Endodermal cell (in vitro differentiated cells): Measurements from ENCODE around the gene UNC13C. TPM values are rescaled to one million over a fixed set of nuclear protein-coding genes. Genes with fewer than 3 reads are reported as not detected.

Source experiments
- DNase-seq: peaks from one replicate; pipeline ENCODE4 v3.0.0-alpha.2; 2017
- H3K27ac ChIP-seq: 2 replicates; pipeline ENCODE4 v1.5.1; 2013; ENCODE audit warnings: mild to moderate bottlenecking, low read depth, low read length, moderate library complexity
- H3K27me3 ChIP-seq: 2 replicates; pipeline ENCODE4 v1.6.1; 2013; ENCODE audit warnings: mild to moderate bottlenecking, low read length, moderate library complexity; ENCODE audit not compliant: insufficient read depth, control insufficient read depth, poor library complexity, severe bottlenecking
- H3K36me3 ChIP-seq: 2 replicates; pipeline ENCODE4 v1.7.0; 2013; ENCODE audit warnings: mild to moderate bottlenecking, low read length, moderate library complexity; ENCODE audit not compliant: control insufficient read depth, insufficient read depth
- H3K4me1 ChIP-seq: one replicate; pipeline ENCODE4 v1.7.0; 2013; ENCODE audit warnings: low read length; ENCODE audit not compliant: control insufficient read depth, insufficient read depth
- H3K4me3 ChIP-seq: 2 replicates; pipeline ENCODE4 v1.5.1; 2013; ENCODE audit warnings: mild to moderate bottlenecking, low read length, moderate library complexity
- H3K9ac ChIP-seq: 2 replicates; pipeline ENCODE4 v1.6.1; 2013; ENCODE audit warnings: mild to moderate bottlenecking, low read length, moderate library complexity; ENCODE audit not compliant: poor library complexity, severe bottlenecking; ENCODE audit errors: extremely low read depth
- H3K9me3 ChIP-seq: 2 replicates; pipeline ENCODE4 v1.6.1; 2013; ENCODE audit warnings: mild to moderate bottlenecking, low read length, moderate library complexity; ENCODE audit not compliant: control insufficient read depth
- H3K27ac Mint-ChIP-seq: 2 replicates; pipeline ENCODE4 v1.8.0; 2020; ENCODE audit warnings: mixed read lengths
- H3K27me3 Mint-ChIP-seq: 2 replicates; pipeline ENCODE4 v1.8.0; 2021; ENCODE audit warnings: mild to moderate bottlenecking, mixed read lengths; ENCODE audit not compliant: insufficient read depth
- H3K36me3 Mint-ChIP-seq: 2 replicates; pipeline ENCODE4 v1.8.0; 2020; ENCODE audit warnings: low read depth, mixed read lengths
- H3K4me1 Mint-ChIP-seq: 2 replicates; pipeline ENCODE4 v1.8.0; 2020; ENCODE audit warnings: mixed read lengths
- H3K4me3 Mint-ChIP-seq: 2 replicates; pipeline ENCODE4 v1.8.0; 2020; ENCODE audit warnings: mild to moderate bottlenecking, moderate library complexity, mixed read lengths
- H3K9me3 Mint-ChIP-seq: 2 replicates; pipeline ENCODE4 v1.8.0; 2020; ENCODE audit warnings: mild to moderate bottlenecking, mixed read lengths
- WGBS, 2 experiments: methylation state at CpG; one replicate each; pipeline versions ENCODE4 v1.1.5 to v1.1.7; 2013; ENCODE audit warnings: missing lambda C conversion rate in 2 of 2, mixed read lengths in 1 of 2; ENCODE audit not compliant: insufficient coverage in 1 of 2, insufficient read length in 1 of 2; 5-methylcytosine and 5-hydroxymethylcytosine counted together
- total RNA-seq, 2 donors: library from RNA; stranded (reverse); fragmentation: NEBNext Ultra II Directional in 1 of 2; extraction: Animal tissue kit (Norgen Biotek cat#: 25700) in 1 of 2; gene quantifications; 2 replicates in 1 of 2; 3 replicates in 1 of 2; pipeline ENCODE4 v1.2.1, GENCODE V29; 2021
- TF ChIP-seq, protein P1 (sequence below): fragments of 200-600 bp; sonication (generic); conservative IDR thresholded peaks from 2 replicates; pipeline ENCODE4 v1.5.0; 2021; ENCODE audit warnings: antibody characterized with exemption, mild to moderate bottlenecking

UNC13C gene
- total RNA-seq, 2 donors from 2014 or later: 7.2 to 19.9 TPM

GRCh38 chr15:54280726-54281125 lies 302.5 kb downstream of the UNC13C start:
- H3K36me3 Mint-ChIP-seq: no peaks in the 10 kb centered on the region
- 94 to 100% methylated on average over 2 to 7 of the region's 7 CpGs for WGBS, 2 experiments
- peaks cover 8% of the 10 kb centered on the region for H3K4me1 Mint-ChIP-seq
- TF ChIP-seq, protein P1, sequence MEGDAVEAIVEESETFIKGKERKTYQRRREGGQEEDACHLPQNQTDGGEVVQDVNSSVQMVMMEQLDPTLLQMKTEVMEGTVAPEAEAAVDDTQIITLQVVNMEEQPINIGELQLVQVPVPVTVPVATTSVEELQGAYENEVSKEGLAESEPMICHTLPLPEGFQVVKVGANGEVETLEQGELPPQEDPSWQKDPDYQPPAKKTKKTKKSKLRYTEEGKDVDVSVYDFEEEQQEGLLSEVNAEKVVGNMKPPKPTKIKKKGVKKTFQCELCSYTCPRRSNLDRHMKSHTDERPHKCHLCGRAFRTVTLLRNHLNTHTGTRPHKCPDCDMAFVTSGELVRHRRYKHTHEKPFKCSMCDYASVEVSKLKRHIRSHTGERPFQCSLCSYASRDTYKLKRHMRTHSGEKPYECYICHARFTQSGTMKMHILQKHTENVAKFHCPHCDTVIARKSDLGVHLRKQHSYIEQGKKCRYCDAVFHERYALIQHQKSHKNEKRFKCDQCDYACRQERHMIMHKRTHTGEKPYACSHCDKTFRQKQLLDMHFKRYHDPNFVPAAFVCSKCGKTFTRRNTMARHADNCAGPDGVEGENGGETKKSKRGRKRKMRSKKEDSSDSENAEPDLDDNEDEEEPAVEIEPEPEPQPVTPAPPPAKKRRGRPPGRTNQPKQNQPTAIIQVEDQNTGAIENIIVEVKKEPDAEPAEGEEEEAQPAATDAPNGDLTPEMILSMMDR: no peak
- no peak overlapping the region for H3K9ac ChIP-seq
- H3K9me3 ChIP-seq: peaks cover 4% of the 10 kb centered on the region
- H3K27me3 Mint-ChIP-seq: no peaks in the 10 kb centered on the region
- H3K4me3 Mint-ChIP-seq: no peak overlapping the region
- H3K36me3 ChIP-seq: no peaks in the 10 kb centered on the region
- H3K27me3 ChIP-seq: no peaks in the 10 kb centered on the region
- no peak for DNase-seq
- H3K27ac Mint-ChIP-seq: no peak overlapping the region
- H3K4me1 ChIP-seq: no peaks in the 10 kb centered on the region
- H3K27ac ChIP-seq: no peak overlapping the region
- H3K9me3 Mint-ChIP-seq: no peaks in the 10 kb centered on the region
- H3K4me3 ChIP-seq: no peak overlapping the region

DNA sequence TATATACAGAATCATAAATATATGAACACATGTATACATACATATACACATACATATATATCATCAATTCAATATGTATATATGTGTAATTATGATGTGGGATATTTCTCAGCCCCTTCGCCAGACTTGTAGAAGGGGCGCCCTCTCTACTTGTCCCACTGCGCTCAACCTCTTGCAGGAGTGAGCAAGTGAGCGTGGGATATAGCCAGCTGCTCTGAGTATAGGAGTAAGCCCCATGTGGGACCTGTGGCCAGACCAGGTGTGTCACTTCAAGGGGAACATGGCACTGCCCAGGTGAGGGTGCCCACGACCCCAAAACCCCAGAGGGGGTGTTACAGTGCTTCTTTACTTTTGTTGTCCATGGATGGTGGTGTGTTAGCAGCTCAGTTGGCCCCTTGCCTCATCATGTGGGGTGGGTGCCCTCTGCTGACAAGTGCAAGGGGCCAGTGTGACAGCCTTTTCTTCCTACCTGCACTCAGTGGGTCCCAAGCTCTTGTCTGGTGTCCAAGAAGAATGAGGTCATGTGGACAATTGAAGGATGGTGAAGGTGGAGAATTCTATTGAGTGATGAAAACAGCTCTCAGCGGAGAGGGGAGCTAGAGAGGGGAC lies 304.1 kb downstream of the UNC13C start:
- Histone ChIP-seq H3K27me3 (no peaks in the 10 kb centered on the region), H3K9ac (no peak overlapping the region), H3K9me3 (peaks cover 4% of the 10 kb centered on the region), H3K27ac (no peak overlapping the region), H3K4me1 (no peaks in the 10 kb centered on the region), H3K4me3 (no peak overlapping the region), H3K36me3 (no peaks in the 10 kb centered on the region)
- TF ChIP-seq, protein P1: peak; percentile 44
- DNase-seq: peak; percentile 39
- 82 to 92% methylated on average over 2 to 6 of the region's 6 CpGs for WGBS, 2 experiments
- Mint-ChIP-seq H3K27me3 (no peaks in the 10 kb centered on the region), H3K36me3 (no peaks in the 10 kb centered on the region), H3K9me3 (no peaks in the 10 kb centered on the region), H3K27ac (no peak overlapping the region), H3K4me1 (peaks cover 8% of the 10 kb centered on the region), H3K4me3 (no peak overlapping the region)

DNA sequence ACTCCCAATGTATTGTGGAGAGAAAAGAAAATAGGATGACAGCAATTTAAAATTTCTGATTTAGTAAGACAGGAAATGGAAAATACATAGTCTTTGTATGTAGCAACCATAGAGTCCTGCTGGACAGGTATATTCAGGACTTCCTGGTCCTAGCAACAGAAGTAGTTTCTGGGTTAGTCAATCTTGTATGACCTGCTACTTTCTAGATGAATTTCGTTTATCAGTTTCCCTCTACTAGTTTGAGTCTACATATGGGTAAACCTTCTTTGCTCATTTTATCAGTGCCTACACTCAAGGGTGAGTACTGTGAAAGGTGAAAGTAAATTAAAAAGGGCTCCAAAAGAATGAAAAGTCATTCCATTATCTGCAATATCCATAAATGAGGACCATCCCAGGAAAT lies 309.8 kb downstream of the UNC13C start:
- Mint-ChIP-seq H3K36me3 (no peaks in the 10 kb centered on the region), H3K27me3 (no peaks in the 10 kb centered on the region), H3K27ac (no peak overlapping the region), H3K4me3 (no peak overlapping the region), H3K9me3 (no peaks in the 10 kb centered on the region), H3K4me1 (no peaks in the 10 kb centered on the region)
- WGBS, 2 experiments: 70% methylated on average over 1 of the region's 1 CpG; no CpG with 5 or more reads in 1 of the 2 experiments
- no peaks in the 10 kb centered on the region for H3K9me3 ChIP-seq
- H3K36me3 ChIP-seq: no peaks in the 10 kb centered on the region
- TF ChIP-seq, protein P1: no peak
- no peaks in the 10 kb centered on the region for H3K4me1 ChIP-seq
- DNase-seq: no peak
- no peak overlapping the region for H3K9ac ChIP-seq
- H3K27me3 ChIP-seq: no peaks in the 10 kb centered on the region
- H3K27ac ChIP-seq: no peak overlapping the region
- H3K4me3 ChIP-seq: no peak overlapping the region
